GM19193 (cell line): Measurements from ENCODE around the gene URI1.

Experiments
- POLR2A ChIP-seq: IDR thresholded peaks from 4 replicates; pipeline ENCODE4 v1.6.1; 2011; ENCODE audit not compliant: insufficient read depth, insufficient read length; ENCODE audit errors: extremely low read depth

The URI1 gene

DNA sequence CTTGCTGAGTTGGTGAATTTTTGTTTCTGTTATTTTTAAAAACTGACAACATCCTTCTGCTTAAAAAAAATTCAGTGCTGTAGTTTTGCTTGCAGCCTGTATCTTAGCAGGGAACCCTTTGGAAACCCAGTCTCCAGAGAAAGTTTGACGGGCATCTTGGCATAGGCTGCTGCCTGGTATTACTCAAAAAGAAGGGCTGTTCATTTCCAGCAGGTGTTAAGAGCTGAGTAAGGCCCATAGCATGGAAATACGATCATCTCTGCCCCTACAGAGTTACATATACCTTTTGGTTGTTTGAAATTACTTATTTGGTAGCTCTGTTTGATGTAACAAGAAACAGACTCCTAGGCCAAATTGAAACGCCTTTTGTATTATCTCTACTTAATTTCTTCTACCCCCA is 41.5 kb downstream of the URI1 start:
- no peak for TF ChIP-seq POLR2A

DNA sequence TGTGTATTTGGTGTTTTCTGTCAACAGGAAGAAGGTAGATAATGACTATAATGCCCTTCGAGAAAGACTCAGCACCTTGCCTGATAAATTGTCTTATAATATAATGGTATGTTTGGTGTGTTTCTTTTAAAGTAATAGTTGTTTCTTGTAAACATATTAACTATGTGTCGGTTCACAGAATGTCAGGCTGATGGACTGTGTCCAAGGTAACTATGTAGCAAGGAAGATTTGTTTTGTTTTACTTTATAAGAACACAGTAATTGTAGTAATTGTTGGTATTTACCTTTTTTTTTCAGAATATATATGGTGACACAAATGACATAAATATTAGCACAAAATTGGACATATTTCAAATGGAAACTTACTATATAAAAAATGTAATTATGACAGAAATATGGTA is 43.2 kb downstream of the URI1 start:
- TF ChIP-seq POLR2A = no peak

DNA sequence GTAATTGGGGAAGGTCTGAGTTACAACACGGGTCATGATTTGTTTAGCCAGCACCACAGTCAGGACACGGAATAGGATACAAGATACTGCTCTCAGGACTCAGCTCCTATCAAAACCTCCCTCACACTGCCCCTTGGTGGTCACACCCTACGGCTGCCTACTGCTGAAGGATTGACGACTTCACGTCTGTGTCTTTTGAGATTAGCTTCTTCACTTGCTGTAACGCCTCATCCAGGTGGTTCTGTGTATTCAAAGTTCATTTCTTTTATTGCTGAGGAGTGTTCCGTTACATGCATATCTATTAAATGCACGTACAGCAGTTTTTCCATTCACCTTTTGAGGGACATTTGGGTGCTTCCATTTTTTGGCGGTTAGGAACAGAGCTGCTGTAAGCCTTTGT is 46.3 kb downstream of the URI1 start:
- no peak for TF ChIP-seq POLR2A

DNA sequence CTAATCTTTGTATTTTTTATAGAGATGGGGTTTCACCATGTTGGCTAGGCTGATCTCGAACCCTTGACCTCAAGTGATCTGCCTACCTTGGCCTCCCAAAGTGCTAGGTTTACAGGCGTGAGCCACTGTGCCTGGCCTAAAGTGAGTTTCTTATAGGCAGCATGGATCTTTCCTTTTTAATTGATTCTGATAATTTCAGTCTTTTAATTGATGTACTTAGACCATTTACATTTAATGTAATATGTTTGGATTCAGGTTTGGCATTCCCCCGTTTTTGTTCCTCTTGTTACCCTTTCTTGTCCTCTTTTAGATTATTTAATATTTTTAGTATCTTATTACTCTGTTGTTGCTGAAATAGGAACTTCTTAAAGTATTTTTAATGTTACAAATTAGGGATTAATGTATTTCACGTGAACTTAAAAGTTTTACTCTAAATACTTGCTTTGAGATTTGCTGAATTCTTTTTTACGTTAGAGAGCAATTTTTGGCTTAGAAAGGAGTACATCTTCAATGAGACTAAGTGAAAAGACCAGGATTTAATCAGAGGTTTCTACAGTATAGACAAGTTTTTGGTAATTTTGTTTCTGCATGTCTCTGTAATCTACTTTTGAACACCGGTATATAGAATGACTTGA is 50.3 kb downstream of the URI1 start:
- no peak for TF ChIP-seq POLR2A

DNA sequence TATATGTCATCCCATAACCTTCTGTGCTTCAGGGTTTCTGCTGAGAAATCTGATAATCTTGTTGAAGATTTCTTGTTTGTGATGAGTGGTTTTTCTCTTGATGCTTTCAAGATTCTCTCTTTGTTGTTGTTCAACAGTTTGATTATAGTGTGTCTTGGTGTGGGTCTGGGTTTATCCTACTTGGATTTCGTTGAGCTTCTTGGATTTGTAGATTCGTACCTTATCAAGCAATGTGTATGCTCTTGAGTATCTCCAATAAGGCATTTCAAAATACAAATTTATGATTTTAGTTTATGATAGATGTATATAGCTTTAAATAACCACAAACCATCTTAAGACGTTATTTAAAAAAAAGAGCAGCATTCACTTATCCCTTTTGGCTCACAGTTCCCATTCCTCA is 57.5 kb downstream of the URI1 start:
- TF ChIP-seq POLR2A = no peak

DNA sequence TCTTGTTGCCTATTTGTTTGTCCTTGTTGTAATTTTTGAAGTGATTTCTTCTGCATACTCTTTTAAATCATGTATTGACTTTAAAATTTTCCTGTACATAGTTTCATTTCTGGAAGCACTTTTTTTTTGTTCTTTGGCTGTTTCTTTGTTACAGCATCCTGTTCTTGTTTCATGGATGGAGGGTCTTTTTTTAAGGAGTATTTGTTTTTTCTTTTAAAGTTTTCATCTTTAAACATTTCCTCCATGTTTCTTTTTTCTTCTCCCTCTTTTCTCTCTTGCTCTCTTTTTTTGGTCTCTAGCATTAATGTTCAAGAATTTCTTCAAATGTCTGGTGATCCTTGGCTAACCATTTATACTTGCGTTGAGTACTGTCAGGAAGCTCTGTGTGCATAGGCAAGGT is 58.8 kb downstream of the URI1 start:
- TF ChIP-seq POLR2A = no peak

DNA sequence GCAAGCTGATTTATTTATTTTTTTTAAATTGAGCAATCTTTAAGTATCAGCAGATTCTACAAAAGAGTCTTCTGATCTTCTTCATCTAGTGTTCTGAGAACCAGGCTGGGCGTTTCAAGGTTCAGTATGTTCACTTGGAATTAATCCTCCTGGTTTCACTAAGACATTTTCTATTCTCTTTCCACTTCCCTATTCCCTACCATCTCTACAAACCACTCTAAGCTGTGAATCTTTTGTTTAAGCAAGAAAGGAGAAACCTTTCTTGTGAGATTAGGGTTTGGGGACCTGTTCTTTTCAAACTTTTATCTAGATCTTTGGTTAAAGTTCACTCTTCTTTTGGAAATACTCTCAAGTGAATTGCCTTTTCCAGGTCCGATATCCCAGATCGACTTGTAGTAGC is 59.3 kb downstream of the URI1 start:
- no peak for TF ChIP-seq POLR2A

DNA sequence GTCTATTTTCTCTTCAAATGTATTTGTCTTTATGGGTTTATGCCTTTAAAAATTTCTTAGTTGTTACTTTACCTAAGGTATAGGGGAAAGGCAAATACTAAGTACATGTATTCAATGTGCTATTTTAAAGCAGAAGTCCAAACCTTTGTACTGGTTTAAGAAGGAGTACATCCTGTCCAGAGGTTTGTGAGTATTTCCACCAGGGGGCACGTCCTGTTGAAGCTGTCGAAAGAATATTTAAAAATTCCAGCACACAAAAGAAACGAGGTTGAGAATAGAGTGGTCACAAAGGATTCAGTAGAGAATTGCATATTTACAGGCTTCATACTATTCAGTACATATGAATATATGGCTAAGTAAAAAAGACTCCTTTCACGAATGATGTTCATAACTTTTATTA is 59.8 kb downstream of the URI1 start:
- no peak for TF ChIP-seq POLR2A

DNA sequence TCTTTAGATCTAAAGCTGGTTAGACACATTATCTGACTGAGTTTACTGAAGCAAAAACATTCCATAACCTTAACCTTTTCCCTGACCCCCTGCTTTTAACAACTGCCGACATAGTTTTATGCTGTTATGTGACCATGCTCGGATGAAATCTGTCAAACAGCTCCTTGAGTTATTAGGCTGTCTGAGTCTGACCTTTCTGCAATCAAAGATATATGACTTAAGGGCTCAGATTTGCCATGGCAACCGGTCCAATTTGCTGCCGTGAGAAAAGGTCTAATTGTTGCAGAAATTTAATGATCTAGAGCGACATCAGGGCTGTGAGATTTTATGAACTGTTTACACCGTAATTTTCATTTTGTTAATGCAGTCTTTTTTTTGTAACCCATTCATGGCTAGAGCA is 61.8 kb downstream of the URI1 start:
- no peak for TF ChIP-seq POLR2A

DNA sequence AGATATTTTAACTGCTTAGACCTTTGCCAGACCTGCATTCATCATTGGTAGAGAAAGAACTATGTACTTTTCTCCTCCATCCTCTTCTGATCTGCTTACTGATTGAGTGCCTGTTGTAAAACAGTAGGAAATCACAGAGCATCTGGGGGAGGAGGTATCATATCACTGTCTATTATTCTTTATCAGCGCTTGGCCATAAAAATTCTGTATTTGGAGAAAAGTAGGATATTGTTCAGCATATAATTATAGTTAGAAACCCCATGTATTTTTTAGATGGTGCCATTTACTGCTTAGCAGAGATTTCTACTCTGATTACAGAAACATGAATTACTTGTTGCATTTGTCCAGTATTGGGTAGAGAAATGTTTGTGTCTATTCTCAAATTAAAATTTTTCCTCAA is 62.4 kb downstream of the URI1 start:
- TF ChIP-seq POLR2A = no peak

DNA sequence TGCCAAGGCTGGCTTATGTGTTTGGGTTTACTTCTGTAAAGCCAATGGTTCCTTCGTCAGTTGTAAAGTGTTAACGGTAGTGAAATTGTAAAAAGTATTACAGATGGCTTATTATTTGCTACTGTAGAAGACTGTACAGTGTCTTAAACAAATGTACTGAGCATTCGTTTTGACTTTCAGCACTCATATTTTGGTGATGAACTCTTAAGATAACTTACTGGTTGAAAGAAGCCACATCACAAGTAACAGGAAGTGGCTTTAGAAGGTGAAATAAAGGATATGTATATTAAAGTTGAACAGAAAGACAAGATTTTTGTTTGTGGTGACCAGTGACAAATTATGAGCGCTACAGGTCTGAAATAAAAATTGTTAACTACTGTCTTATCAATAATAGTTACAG is 64.2 kb downstream of the URI1 start:
- TF ChIP-seq POLR2A = no peak

DNA sequence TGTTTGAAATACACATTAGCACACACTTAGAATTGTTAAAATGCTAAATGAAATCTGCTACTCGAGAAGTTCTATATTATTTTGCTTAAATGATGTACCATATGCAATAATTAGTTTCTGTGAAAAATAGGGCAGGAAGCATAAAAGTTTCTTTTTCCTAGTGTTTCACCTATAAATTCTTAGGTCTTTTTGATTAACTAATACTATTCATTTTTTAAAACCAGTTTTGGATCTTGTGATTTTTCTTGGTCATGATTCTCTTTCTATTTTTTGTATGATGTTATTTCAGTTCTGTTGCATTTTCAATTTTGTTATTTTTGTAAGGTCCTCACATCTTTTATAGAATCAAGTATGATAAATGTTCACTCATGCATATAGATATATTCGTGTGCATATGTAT is 66.1 kb downstream of the URI1 start:
- TF ChIP-seq POLR2A = no peak

DNA sequence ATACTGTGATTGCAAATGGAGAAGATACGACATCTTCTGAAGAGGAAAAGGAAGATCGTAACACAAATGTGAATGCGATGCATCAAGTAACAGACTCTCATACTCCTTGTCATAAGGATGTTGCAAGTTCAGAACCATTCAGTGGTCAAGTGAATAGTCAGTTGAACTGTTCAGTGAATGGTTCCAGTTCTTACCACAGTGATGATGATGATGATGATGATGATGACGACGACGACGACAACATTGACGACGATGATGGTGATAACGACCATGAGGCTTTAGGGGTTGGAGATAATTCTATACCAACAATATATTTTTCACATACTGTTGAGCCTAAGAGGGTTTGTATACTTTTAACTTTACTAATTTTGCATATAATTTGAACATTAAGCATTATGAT is 67.0 kb downstream of the URI1 start:
- no peak for TF ChIP-seq POLR2A

DNA sequence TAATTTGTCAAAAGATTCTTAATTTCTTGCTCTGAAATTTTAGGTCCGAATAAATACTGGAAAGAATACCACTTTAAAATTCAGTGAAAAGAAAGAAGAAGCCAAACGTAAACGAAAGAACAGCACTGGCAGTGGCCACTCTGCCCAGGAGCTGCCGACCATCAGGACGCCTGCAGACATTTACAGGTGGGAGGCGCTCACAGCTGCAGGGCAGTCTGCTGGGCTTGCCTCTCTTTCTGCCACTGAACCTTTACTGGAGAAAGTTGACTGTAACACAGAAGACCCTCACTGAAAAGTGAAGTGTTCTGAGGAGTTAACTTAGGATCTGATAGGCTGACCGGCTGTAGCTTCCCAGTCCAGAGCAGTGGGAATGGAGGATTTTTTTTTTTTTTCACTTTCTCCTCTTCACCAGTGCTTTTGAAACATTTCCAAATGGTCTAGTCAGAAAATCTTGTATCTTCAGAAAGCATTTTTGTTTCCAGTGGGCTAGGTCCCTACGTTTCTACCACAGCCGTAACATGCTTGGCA is 69.1 kb downstream of the URI1 start:
- TF ChIP-seq POLR2A = no peak

DNA sequence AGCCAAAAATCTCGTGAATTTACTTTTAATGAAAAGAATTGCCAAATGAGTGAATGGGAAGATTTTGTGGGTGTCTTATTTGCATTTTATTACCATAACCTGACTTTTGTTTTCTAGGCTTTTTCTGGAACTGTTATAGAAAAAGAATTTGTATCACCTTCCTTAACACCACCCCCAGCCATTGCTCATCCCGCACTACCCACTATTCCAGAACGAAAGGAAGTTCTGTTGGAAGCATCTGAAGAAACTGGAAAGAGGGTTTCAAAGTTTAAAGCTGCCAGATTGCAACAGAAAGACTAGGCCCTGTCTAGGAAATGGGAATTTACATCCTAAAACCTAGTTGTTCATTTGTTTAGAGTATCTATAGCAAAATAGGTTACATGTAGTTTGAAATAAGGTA is 72.7 kb downstream of the URI1 start:
- no peak for TF ChIP-seq POLR2A

DNA sequence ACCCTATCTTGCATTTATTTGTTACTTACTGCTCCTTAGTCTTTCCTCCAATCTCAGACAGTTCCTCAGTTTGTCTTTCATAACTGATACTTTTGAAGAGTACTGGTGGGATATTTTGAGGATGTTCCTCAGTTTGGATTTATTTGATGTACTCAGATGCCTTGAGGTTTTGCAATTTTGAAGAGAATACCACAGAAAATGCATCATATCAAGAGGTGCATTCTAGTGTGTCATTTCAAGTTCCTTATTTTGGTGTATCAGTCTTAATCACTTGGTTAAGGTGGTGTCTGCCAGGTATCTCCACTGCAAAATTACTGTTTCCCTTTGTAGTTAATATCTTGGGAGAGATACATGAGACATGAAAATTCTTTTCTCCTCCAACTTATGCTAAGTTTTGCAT is 75.1 kb downstream of the URI1 start:
- no peak for TF ChIP-seq POLR2A

DNA sequence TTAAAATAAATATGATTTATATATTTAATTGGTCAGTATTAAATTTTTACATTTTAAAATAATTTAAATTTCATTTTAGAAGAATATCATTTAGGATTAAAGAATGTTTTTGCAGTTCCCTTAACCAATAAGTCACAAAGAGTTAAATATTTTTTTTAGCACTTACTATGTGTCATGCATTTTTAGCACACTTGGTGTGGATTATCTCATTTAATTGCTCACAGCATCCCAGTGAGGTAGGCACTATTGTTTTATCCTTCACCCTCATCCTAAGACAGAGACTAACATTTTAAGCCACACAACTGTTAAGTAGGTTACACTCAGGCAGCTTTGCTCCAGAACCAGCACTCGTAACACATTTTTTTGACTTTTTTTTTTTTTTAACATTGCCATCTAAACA is 78.2 kb downstream of the URI1 start:
- no peak for TF ChIP-seq POLR2A
